Duodenal mucosa (tissue), 2 donors: ENCODE data around the gene NDUFB11.

Source experiments
- H3K27ac ChIP-seq: one replicate; pipeline ENCODE4 v1.7.0; 2013; ENCODE audit warnings: low read depth, low read length
- H3K27me3 ChIP-seq, 2 donors: one replicate each; pipeline ENCODE4 v1.7.0; 2013; ENCODE audit warnings: low read length in 2 of 2, control low read depth in 1 of 2; ENCODE audit not compliant: insufficient read depth in 2 of 2, control insufficient read depth in 1 of 2
- H3K36me3 ChIP-seq, 2 donors: one replicate each; pipeline ENCODE4 v1.7.0; 2013; ENCODE audit warnings: low read length in 2 of 2, control low read depth in 1 of 2; ENCODE audit not compliant: insufficient read depth in 2 of 2, control insufficient read depth in 1 of 2
- H3K4me1 ChIP-seq, 2 donors: one replicate each; pipeline ENCODE4 v1.7.0; 2013; ENCODE audit warnings: low read length in 2 of 2, control low read depth in 1 of 2; ENCODE audit not compliant: insufficient read depth in 2 of 2, control insufficient read depth in 1 of 2
- H3K4me3 ChIP-seq, 2 donors: one replicate each; pipeline ENCODE4 v1.7.0; 2013; ENCODE audit warnings: low read length in 2 of 2, low read depth in 1 of 2
- H3K9ac ChIP-seq, 2 donors: one replicate each; pipeline ENCODE4 v1.7.0; 2013; ENCODE audit warnings: low read length in 2 of 2, low read depth in 1 of 2
- H3K9me3 ChIP-seq, 2 donors: one replicate each; pipeline ENCODE4 v1.7.0; 2013; ENCODE audit warnings: low read length in 2 of 2, control low read depth in 1 of 2; ENCODE audit not compliant: control insufficient read depth in 1 of 2

Gene NDUFB11

DNA sequence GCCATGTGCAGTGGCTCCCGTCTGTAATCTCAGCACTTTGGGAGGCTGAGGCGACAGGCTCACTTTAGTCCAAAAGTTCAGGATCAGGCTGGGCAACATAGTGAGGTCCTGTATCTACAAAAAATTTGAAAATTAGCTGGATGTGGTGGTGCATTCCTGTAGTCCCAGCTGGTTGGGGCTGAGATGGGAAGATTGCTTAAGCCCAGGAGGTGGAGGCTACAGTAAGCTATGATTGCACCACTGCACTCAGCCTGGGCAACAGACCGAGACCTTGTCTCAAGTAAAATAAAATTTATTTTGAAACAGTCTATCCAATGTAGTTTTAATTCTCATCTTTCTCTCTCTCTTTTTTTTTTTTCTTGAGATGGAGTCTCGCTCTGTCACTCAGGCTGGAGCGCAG, 21.6 kb upstream of the NDUFB11 start:
- no peak overlapping the region for H3K9ac ChIP-seq
- peaks cover 6 to 26% of the 10 kb centered on the region in 2 donors for H3K36me3 ChIP-seq
- no peaks in the 10 kb centered on the region for H3K4me1 ChIP-seq
- H3K4me3 ChIP-seq = no peak overlapping the region
- H3K27ac ChIP-seq = no peak overlapping the region
- no peaks in the 10 kb centered on the region for H3K9me3 ChIP-seq
- no peaks in the 10 kb centered on the region for H3K27me3 ChIP-seq

GRCh38 chrX:47164420-47164819, 19.9 kb upstream of the NDUFB11 start:
- Histone ChIP-seq H3K4me1 (no peaks in the 10 kb centered on the region), H3K9me3 (no peaks in the 10 kb centered on the region), H3K9ac (no peak overlapping the region), H3K27me3 (no peaks in the 10 kb centered on the region), H3K4me3 (no peak overlapping the region), H3K36me3 (peaks cover 3 to 13% of the 10 kb centered on the region in 2 donors), H3K27ac (no peak overlapping the region)

DNA sequence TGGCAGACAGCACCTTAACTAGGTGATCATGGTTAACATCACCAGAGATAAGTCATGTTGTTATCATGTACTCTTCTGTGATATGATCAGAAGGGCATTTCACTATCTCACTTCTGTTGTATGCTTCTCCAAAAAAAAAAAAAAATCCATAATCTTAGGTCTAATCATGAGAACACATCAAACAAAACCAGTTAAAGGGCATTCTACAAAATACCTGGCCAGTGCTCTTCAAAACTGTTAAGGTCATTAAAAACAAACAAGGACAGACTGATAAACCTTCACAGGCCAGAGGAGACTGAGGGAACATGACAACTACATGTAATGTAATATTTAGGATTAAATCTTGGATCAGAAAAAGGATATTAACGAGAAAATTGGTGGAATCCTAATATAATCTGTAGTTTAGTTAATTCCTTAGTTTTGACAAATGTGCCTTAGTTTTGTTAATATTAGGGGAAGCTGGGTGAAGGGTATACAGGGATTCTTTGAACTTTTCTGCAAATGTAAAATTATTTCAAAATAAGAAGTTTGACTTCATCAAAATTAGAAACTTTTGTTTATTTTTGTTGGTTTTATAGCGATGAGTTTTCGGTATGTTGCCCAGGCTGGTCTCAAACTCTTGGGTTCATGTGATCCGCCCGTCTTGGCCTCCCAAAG, 18.6 kb upstream of the NDUFB11 start:
- peaks cover 0 to 3% of the 10 kb centered on the region in 2 donors for H3K36me3 ChIP-seq
- no peaks in the 10 kb centered on the region for H3K4me1 ChIP-seq
- no peak overlapping the region for H3K27ac ChIP-seq
- H3K9me3 ChIP-seq = no peaks in the 10 kb centered on the region
- H3K9ac ChIP-seq = no peak overlapping the region
- H3K4me3 ChIP-seq = no peak overlapping the region
- H3K27me3 ChIP-seq = no peaks in the 10 kb centered on the region

- H3K9me3 ChIP-seq = no peaks in the 10 kb centered on the region
- H3K9ac ChIP-seq = no peak overlapping the region
- peaks cover 0 to 16% of the 10 kb centered on the region in 2 donors for H3K36me3 ChIP-seq
- H3K27ac ChIP-seq = no peak overlapping the region
- no peak overlapping the region for H3K4me3 ChIP-seq
- no peaks in the 10 kb centered on the region for H3K27me3 ChIP-seq
- H3K4me1 ChIP-seq = no peaks in the 10 kb centered on the region
These were observed 16.3 kb upstream of the NDUFB11 start for GRCh38 chrX:47160781-47161180.

DNA sequence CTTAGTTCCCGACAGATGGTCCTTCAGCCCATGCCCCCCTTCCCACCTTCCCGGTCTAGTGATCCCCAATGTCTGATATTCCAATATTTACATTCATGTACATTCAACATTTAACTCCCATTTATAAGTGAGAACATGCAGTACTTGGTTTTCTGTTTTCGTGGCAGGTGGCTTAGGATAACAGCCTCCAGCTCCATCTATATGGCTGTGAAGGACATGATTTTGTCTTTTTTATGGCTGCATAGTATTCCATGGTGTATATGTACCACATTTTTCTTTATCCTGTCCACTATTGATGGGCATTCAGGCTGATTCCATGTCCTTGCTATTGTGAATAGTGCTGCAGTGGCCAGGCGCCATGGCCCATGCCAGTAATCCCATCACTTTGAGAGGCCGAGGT, 14.3 kb upstream of the NDUFB11 start:
- no peaks in the 10 kb centered on the region for H3K9me3 ChIP-seq
- H3K27me3 ChIP-seq = no peaks in the 10 kb centered on the region
- no peaks in the 10 kb centered on the region for H3K4me1 ChIP-seq
- H3K9ac ChIP-seq = no peak overlapping the region
- peaks cover 0 to 13% of the 10 kb centered on the region in 2 donors for H3K36me3 ChIP-seq
- no peak overlapping the region for H3K4me3 ChIP-seq
- no peak overlapping the region for H3K27ac ChIP-seq

DNA sequence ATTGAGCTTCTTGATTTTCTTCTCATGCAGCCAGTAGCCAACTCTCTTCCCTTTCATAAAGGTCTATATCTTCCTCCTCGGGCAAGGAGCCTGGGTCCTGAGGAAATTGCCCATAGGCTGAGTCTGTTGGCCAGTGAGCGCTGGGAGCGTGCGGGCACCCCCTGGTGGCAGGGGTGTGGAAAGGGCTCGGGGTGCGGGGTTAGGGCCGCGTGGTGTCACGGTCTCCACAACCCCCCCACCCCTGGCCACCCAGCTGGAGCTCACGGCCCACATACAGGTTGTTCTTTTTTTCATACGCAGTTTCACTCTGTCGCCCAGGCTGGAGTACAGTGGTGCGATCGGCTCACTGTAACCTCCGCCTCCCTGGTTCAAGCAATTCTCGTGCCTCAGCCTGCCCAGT, 13.6 kb upstream of the NDUFB11 start:
- H3K36me3 ChIP-seq = peaks cover 0 to 13% of the 10 kb centered on the region in 2 donors
- H3K4me1 ChIP-seq = no peaks in the 10 kb centered on the region
- H3K27ac ChIP-seq = no peak overlapping the region
- no peaks in the 10 kb centered on the region for H3K9me3 ChIP-seq
- H3K4me3 ChIP-seq = no peak overlapping the region
- H3K9ac ChIP-seq = no peak overlapping the region
- no peaks in the 10 kb centered on the region for H3K27me3 ChIP-seq

GRCh38 chrX:47156611-47157520, 12.4 kb upstream of the NDUFB11 start:
- Histone ChIP-seq H3K4me1 (no peaks in the 10 kb centered on the region), H3K9ac (no peak overlapping the region), H3K27ac (no peak overlapping the region), H3K4me3 (no peak overlapping the region), H3K9me3 (no peaks in the 10 kb centered on the region), H3K27me3 (no peaks in the 10 kb centered on the region), H3K36me3 (peaks cover 0 to 13% of the 10 kb centered on the region in 2 donors)

DNA sequence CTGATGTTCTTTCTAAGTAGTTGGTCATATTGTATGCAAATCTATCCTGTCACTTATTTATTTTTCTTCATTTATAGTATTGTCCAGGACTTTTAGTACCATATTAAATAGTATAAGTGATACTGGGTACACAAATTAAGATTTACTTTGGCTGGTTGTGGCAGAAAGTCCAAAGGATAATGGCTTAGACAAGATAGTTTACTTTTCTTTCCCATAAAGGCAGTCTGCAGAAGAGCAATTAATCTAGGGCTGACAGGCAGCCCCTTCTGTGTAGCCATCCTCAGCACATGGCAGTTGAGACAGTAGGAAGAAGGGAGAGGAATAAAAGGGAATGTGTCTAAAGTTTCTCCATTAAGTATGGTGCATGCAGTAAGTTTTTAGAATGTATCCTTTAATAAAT, 6.9 kb upstream of the NDUFB11 start:
- Histone ChIP-seq H3K4me1 (peaks cover 11 to 13% of the 10 kb centered on the region in 2 donors), H3K9ac (no peak overlapping the region), H3K27me3 (no peaks in the 10 kb centered on the region), H3K9me3 (no peaks in the 10 kb centered on the region), H3K27ac (no peak overlapping the region), H3K36me3 (peaks cover 0 to 6% of the 10 kb centered on the region in 2 donors), H3K4me3 (no peak overlapping the region)

DNA sequence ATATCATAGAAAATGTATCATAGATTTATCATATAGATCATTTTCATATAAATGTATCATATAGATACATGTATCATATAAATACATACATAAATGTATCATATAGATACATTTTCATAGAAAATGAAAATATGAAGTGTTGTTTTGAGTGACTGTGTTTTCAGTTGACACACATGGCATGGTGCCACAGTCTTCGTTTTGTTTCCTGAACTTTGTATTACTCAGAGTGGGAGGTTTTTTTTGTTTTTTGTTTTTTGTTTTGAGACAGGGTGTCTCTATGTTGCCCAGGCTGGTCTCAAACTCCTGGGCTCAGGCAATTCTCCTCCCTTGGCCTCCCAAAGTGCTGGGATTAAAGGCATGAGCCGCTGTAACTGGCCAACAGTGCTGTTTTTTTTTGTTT, 4.4 kb upstream of the NDUFB11 start:
- Histone ChIP-seq H3K4me1 (peaks cover 14 to 18% of the 10 kb centered on the region in 2 donors), H3K36me3 (peaks cover 0 to 4% of the 10 kb centered on the region in 2 donors), H3K27me3 (no peaks in the 10 kb centered on the region), H3K27ac (no peak overlapping the region), H3K9ac (no peak overlapping the region), H3K4me3 (no peak overlapping the region), H3K9me3 (no peaks in the 10 kb centered on the region)
